Activated naive CD8-positive, alpha-beta T cell treated with anti-CD3 and anti-CD28 coated beads, Interleukin-2, amount 50 U/mL, for 16 hours (primary cell): ENCODE measurements around the gene CHRNB4.
"Not testable (repeated sequence)": the region's sequence is repeated elsewhere in the genome, so short reads cannot be mapped to it uniquely, and the experiment has no call there.

ENCODE experiments used
- DNase-seq: peaks from one replicate; pipeline ENCODE4 v3.0.0-alpha.2; 2020; ENCODE audit warnings: low read depth, low spot score

The CHRNB4 gene

GRCh38 chr15:78641102-78641748 lies at the start of gene CHRNB4:
TSS of gene CHRNB4 (minus strand) at chr15:78641210. CDS start at chr15:78641133, 77 bp downstream.
- no peak for DNase-seq

GRCh38 chr15:78689626-78690025 lies 48.6 kb upstream of the CHRNB4 start:
- no peak for DNase-seq

- DNase-seq: no peak
Observed at GRCh38 chr15:78685925-78686324, 44.9 kb upstream of the CHRNB4 start.

- no peak for DNase-seq
Observed at GRCh38 chr15:78685159-78685921, 44.3 kb upstream of the CHRNB4 start.

GRCh38 chr15:78684657-78685056 lies 43.6 kb upstream of the CHRNB4 start:
- no peak for DNase-seq

GRCh38 chr15:78683599-78683998 lies 42.6 kb upstream of the CHRNB4 start:
- not testable (repeated sequence) for DNase-seq

GRCh38 chr15:78682693-78683410 lies 41.8 kb upstream of the CHRNB4 start:
- no peak for DNase-seq

GRCh38 chr15:78682004-78682651 lies 41.1 kb upstream of the CHRNB4 start:
- no peak for DNase-seq

- DNase-seq: no peak
Observed at GRCh38 chr15:78681281-78682003, 40.4 kb upstream of the CHRNB4 start.

- no peak for DNase-seq
Observed at GRCh38 chr15:78680431-78681075, 39.5 kb upstream of the CHRNB4 start.

GRCh38 chr15:78679089-78679511 lies 38.1 kb upstream of the CHRNB4 start:
- DNase-seq: no peak

GRCh38 chr15:78676424-78677110 lies 35.6 kb upstream of the CHRNB4 start:
- no peak for DNase-seq

- DNase-seq: no peak
Observed at GRCh38 chr15:78675617-78676360, 34.8 kb upstream of the CHRNB4 start.

GRCh38 chr15:78675206-78675605 lies 34.2 kb upstream of the CHRNB4 start:
- no peak for DNase-seq

- DNase-seq: no peak
Observed at GRCh38 chr15:78673917-78674444, 33.0 kb upstream of the CHRNB4 start.

GRCh38 chr15:78673476-78673875 lies 32.5 kb upstream of the CHRNB4 start:
- DNase-seq: no peak

- no peak for DNase-seq
Observed at GRCh38 chr15:78672285-78673014, 31.4 kb upstream of the CHRNB4 start.

GRCh38 chr15:78671626-78672211 lies 30.7 kb upstream of the CHRNB4 start:
- no peak for DNase-seq
